Mammary epithelial cell (primary cell): ENCODE measurements around the gene ELL2.

ENCODE experiments used
- EZH2 ChIP-seq: IDR thresholded peaks from 2 replicates; pipeline ENCODE4 v1.6.1; 2012; ENCODE audit warnings: low read length, inconsistent platforms, borderline replicate concordance
- TF ChIP-seq, protein P1 (sequence below), 2 donors: IDR thresholded peaks in 1 of 2; conservative IDR thresholded peaks in 1 of 2; 2 replicates each; pipeline ENCODE4 v1.5.1; 2011 to 2012; ENCODE audit warnings: inconsistent platforms in 2 of 2, low read length in 2 of 2, mild to moderate bottlenecking in 2 of 2, control low read depth in 1 of 2, low read depth in 1 of 2; ENCODE audit not compliant: insufficient read depth in 1 of 2; ENCODE audit errors: extremely low read depth in 1 of 2

DNA sequence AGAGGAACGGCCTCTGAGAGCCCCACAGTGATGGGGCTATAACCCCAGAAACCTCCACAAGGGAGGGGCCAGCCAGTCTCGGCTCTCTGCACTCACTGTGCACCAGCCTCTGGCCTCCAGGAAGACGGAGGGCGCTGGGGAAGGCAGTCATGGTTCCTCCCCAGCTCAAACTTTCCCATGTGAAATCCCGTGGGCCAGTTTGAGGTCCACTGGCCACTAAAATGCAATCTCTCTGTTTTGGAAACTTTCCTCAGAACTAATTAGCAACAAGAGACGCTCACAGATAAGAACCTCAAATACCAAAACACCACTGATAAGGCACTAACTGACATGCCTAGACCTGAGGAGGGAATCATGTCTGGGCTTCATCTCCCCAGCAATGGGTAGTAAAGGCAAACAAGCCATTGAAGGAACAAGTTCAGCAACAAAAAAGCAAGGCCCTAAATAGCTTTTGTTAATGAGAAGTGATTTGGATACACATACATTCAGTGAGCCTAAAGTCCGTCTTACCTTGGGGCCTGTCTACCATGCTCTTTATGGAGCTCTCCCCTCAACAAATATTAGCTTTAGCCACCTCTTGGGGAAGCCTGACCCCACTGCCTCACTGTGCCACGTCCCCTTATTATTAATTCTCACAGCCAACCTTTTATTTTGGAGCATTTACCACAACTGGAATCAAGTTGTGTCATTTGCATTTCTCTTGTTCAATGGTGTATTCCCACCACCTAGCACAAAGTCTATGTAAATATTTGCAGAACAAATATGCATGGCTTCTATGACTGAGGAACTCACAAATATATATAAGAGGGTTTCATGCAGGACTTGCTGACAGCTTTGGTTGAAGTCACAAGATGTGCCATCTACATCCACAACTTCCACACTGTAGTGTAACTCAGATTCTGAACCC lies 83.0 kb downstream of the ELL2 start:
- TF ChIP-seq, protein P1, sequence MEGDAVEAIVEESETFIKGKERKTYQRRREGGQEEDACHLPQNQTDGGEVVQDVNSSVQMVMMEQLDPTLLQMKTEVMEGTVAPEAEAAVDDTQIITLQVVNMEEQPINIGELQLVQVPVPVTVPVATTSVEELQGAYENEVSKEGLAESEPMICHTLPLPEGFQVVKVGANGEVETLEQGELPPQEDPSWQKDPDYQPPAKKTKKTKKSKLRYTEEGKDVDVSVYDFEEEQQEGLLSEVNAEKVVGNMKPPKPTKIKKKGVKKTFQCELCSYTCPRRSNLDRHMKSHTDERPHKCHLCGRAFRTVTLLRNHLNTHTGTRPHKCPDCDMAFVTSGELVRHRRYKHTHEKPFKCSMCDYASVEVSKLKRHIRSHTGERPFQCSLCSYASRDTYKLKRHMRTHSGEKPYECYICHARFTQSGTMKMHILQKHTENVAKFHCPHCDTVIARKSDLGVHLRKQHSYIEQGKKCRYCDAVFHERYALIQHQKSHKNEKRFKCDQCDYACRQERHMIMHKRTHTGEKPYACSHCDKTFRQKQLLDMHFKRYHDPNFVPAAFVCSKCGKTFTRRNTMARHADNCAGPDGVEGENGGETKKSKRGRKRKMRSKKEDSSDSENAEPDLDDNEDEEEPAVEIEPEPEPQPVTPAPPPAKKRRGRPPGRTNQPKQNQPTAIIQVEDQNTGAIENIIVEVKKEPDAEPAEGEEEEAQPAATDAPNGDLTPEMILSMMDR (conservative IDR thresholded peaks at IDR 0.05 in 1 of 2, IDR thresholded peaks at IDR 0.05 in 1 of 2; ENCODE audit: extremely low read depth in 1 of 2, insufficient read depth in 1 of 2, low read depth in 1 of 2, low read length in 2 of 2), result no peak
- TF ChIP-seq EZH2, result no peak
